Muscle of leg (tissue), 11 donors: Measurements from ENCODE around the gene SERPINA1. TPM values are rescaled to one million over a fixed set of nuclear protein-coding genes. Genes with fewer than 3 reads are reported as not detected.
"Not testable (repeated sequence)": the region's sequence is repeated elsewhere in the genome, so short reads cannot be mapped to it uniquely, and the experiment has no call there.

Experiments
- DNase-seq: peaks from one replicate; pipeline ENCODE4 v3.0.0; 2013
- H3K27ac ChIP-seq: one replicate; pipeline ENCODE4 v1.5.1; 2013; ENCODE audit warnings: mild to moderate bottlenecking, low read length, control low read depth
- H3K27me3 ChIP-seq: one replicate; pipeline ENCODE4 v1.6.1; 2013; ENCODE audit warnings: low read length; ENCODE audit not compliant: control insufficient read depth, insufficient read depth
- H3K36me3 ChIP-seq: one replicate; pipeline ENCODE4 v1.6.1; 2013; ENCODE audit warnings: low read length; ENCODE audit not compliant: control insufficient read depth, insufficient read depth
- H3K4me1 ChIP-seq: one replicate; pipeline ENCODE4 v1.6.1; 2013; ENCODE audit warnings: low read length; ENCODE audit not compliant: control insufficient read depth, insufficient read depth
- H3K4me3 ChIP-seq: one replicate; pipeline ENCODE4 v1.5.1; 2013; ENCODE audit warnings: low read length, control low read depth
- H3K9me3 ChIP-seq: replicated peaks from 2 replicates; pipeline ENCODE4 v1.6.1; 2013; ENCODE audit warnings: low read depth, low read length; ENCODE audit not compliant: control insufficient read depth
- WGBS: methylation state at CpG from one replicate; pipeline ENCODE4 v1.1.5; 2013; ENCODE audit warnings: missing lambda C conversion rate; ENCODE audit not compliant: insufficient coverage; 5-methylcytosine and 5-hydroxymethylcytosine counted together
- polyA plus RNA-seq, 8 donors: library from polyadenylated mRNA; unstranded; fragments of 120-200 nt; gene quantifications; one replicate each; pipeline versions ENCODE4 v1.2.1 to v1.2.3, GENCODE V29; 2013; ENCODE audit warnings: inconsistent platforms in 1 of 8, low replicate concordance in 1 of 8; ENCODE audit not compliant: insufficient read length in 8 of 8, insufficient read depth in 1 of 8
- total RNA-seq: library from RNA; stranded (reverse); fragments of 120-200 nt; gene quantifications from one replicate; pipeline ENCODE4 v1.2.4, GENCODE V29; 2013

The SERPINA1 gene
- total and polyA plus RNA-seq, 9 donors = 1.1 to 95.5 (median 2.0) TPM

DNA sequence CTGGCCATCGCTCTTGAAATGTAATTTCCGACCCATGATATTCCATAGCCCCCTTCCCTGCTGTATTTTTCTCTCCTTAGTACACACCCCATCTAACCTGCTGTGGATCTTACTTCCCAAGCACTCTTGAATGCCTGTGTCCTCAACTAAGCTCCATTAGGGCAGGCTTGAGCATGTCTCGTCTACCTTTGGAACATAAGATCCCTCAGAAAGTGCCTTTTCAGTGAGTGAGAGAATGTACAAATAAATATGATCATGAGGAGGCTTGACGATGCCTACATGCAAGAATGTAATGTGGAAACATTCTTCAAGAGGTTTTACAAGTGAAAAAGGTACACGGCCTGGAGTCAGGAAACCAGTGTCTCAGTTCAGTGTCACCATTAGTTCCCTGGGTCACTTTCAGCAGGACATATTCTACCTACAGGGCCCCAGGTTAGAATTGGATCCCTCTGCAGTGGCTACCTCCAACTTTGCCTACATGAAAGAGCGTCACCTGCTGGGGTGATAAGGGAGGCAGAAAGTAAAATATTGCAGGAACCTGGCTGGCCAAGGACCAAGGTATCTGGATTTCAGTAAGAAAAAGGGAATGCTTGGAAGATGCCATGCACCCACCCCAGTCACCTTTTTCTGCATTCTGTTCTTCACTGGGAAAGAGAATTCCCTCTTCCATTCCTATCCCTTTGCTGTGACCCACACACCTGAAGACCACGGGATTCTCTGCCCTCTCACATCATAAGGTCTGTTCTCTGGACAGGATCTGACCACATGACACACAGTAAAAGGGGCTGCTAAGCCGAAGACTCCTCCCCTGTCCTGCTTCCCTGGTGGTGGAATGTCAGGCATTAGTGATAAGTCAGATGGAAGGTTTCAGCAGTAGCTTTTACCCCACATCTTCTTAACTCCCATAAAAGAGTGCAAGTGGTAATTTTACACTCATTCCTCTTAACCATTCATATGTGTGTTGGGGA lies 24.6 kb upstream of the SERPINA1 start:
- no peak for DNase-seq
- Histone ChIP-seq H3K4me3 (no peak overlapping the region), H3K4me1 (no peaks in the 10 kb centered on the region), H3K36me3 (no peaks in the 10 kb centered on the region), H3K27ac (no peak overlapping the region), H3K27me3 (no peaks in the 10 kb centered on the region), H3K9me3 (no peaks in the 10 kb centered on the region)
- 73% methylated on average over 4 of the region's 8 CpGs for WGBS

DNA sequence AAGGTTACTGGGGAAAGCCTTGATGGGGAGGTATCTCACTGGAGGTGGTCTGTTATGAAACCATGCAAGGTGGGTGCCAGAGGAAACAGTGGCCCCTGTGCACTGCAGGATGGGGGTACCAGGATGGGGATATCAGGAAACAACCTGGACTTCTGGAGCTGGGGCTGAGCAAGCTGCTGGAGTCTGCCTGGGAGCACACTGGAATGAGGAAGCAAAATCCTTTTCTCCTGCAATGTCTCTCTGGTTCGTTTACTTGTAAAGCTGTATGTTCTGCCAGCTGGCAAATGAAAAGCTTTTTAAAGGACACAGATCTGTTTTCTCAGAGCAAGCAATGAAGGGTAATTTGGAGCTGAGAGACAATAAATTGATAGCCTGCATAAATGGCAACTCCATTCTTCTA lies 23.2 kb upstream of the SERPINA1 start:
- no CpG with 5 or more reads among the region's 1 CpG for WGBS
- no peaks in the 10 kb centered on the region for H3K27me3 ChIP-seq
- DNase-seq = no peak
- no peaks in the 10 kb centered on the region for H3K36me3 ChIP-seq
- no peaks in the 10 kb centered on the region for H3K9me3 ChIP-seq
- H3K4me1 ChIP-seq = no peaks in the 10 kb centered on the region
- H3K4me3 ChIP-seq = no peak overlapping the region
- H3K27ac ChIP-seq = no peak overlapping the region

GRCh38 chr14:94409430-94409829 lies 21.0 kb upstream of the SERPINA1 start:
- not testable (repeated sequence) for H3K4me1 ChIP-seq, H3K4me3 ChIP-seq, H3K36me3 ChIP-seq, DNase-seq, H3K9me3 ChIP-seq, H3K27me3 ChIP-seq, H3K27ac ChIP-seq
- WGBS = 77% methylated on average over 5 of the region's 5 CpGs

- H3K4me3 ChIP-seq = no peak overlapping the region
- no peak for DNase-seq
- H3K27ac ChIP-seq = no peak overlapping the region
- H3K4me1 ChIP-seq = no peaks in the 10 kb centered on the region
- H3K9me3 ChIP-seq = no peaks in the 10 kb centered on the region
- WGBS = 67% methylated on average over 1 of the region's 4 CpGs
- no peaks in the 10 kb centered on the region for H3K27me3 ChIP-seq
- no peaks in the 10 kb centered on the region for H3K36me3 ChIP-seq
Observed at GRCh38 chr14:94408546-94409095, 20.2 kb upstream of the SERPINA1 start.

DNA sequence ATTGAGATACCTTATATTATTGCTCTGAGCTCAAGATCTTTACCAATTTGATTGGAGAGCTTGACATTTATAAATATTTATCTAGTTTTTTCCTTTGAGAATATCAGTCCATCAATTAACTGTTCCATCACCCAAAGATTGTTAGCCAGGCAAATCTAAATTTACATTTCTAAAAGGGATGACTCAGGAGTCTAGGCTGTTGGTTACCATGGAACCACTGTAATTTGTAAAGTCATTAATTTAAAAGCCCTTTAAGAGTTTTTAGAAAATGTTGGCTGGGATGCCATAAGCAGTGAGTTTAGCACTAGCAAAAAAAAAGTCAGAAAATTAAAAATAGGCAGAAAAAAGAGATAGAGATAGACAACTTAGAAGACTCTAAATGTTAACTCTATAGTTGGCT lies 19.5 kb upstream of the SERPINA1 start:
- Histone ChIP-seq H3K27me3 (no peaks in the 10 kb centered on the region), H3K4me1 (no peaks in the 10 kb centered on the region), H3K4me3 (no peak overlapping the region), H3K9me3 (no peaks in the 10 kb centered on the region), H3K27ac (no peak overlapping the region), H3K36me3 (no peaks in the 10 kb centered on the region)
- DNase-seq = no peak

GRCh38 chr14:94406910-94407309 lies 18.5 kb upstream of the SERPINA1 start:
- Histone ChIP-seq H3K36me3 (no peaks in the 10 kb centered on the region), H3K27me3 (no peaks in the 10 kb centered on the region), H3K4me1 (no peaks in the 10 kb centered on the region), H3K4me3 (no peak overlapping the region), H3K9me3 (no peaks in the 10 kb centered on the region), H3K27ac (no peak overlapping the region)
- DNase-seq = no peak

GRCh38 chr14:94405486-94405885 lies 17.1 kb upstream of the SERPINA1 start:
- no peak for DNase-seq
- Histone ChIP-seq H3K4me3 (no peak overlapping the region), H3K27me3 (no peaks in the 10 kb centered on the region), H3K4me1 (no peaks in the 10 kb centered on the region), H3K27ac (no peak overlapping the region), H3K36me3 (no peaks in the 10 kb centered on the region), H3K9me3 (no peaks in the 10 kb centered on the region)
- no CpG with 5 or more reads among the region's 2 CpGs for WGBS

GRCh38 chr14:94404561-94404960 lies 16.2 kb upstream of the SERPINA1 start:
- Histone ChIP-seq H3K4me1 (no peaks in the 10 kb centered on the region), H3K27ac (no peak overlapping the region), H3K36me3 (no peaks in the 10 kb centered on the region), H3K4me3 (no peak overlapping the region), H3K27me3 (no peaks in the 10 kb centered on the region), H3K9me3 (no peaks in the 10 kb centered on the region)
- 89% methylated on average over 2 of the region's 2 CpGs for WGBS
- no peak for DNase-seq

DNA sequence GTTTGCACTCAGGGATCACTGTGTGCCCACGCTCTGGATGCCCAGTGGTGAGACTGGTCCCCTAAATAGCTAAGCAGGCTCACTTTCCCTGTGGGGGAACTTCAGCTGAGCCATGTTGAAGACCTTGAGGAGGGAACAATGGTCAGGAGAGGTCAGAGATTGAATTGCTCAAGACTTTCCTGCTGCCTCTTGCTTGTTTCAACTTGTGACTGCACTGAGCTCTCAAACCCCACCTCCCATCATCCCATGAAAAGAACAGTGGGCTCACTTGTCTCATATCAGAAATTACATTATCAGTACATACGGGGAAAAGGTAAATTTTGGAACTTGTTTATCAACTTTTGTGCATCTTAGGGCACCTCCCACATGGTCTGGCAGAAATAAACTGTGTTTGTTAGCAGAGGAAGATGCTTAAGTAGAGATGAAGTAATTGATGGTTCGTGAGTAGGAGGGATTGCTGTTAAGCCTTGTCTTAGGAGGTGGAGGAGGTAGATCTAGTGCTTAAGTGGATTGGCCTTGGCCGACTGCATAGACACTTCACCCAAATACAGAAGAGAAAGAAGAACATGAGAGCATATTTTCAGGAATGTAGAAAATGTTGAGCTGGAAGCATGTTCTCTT lies 15.0 kb upstream of the SERPINA1 start:
- no peaks in the 10 kb centered on the region for H3K4me1 ChIP-seq
- no peaks in the 10 kb centered on the region for H3K27me3 ChIP-seq
- no peak for DNase-seq
- no peak overlapping the region for H3K27ac ChIP-seq
- whole genome bisulfite sequencing = 50% methylated on average over 1 of the region's 4 CpGs
- no peaks in the 10 kb centered on the region for H3K9me3 ChIP-seq
- H3K36me3 ChIP-seq = no peaks in the 10 kb centered on the region
- H3K4me3 ChIP-seq = no peak overlapping the region

GRCh38 chr14:94401083-94401482 lies 12.7 kb upstream of the SERPINA1 start:
- no CpG with 5 or more reads among the region's 1 CpG for WGBS
- DNase-seq = no peak
- Histone ChIP-seq H3K4me1 (no peaks in the 10 kb centered on the region), H3K9me3 (no peaks in the 10 kb centered on the region), H3K36me3 (no peaks in the 10 kb centered on the region), H3K27me3 (peaks cover 4% of the 10 kb centered on the region), H3K27ac (no peak overlapping the region), H3K4me3 (no peak overlapping the region)
